Measurements from ENCODE around the gene SCRN2.

The SCRN2 gene

DNA sequence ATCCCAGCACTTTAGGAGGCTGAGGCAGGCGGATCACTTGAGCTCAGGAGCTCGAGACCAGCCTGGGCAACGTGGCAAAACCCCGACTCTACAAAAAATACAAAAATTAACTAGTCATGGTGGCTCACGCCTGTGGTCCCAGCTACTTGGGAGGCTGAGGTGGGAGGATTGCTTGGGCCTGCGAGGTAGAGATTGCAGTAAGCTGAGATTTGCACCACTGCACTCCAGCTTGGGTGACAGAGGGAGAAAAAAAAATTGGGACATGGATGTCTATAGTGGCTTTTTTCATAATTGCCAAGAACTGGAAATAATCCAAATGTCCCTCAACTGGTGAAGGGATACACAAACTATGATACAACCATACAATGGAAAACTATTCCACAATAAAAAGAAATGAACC is 48.1 kb downstream of the SCRN2 start:
- TF ChIP-seq, protein P1, sequence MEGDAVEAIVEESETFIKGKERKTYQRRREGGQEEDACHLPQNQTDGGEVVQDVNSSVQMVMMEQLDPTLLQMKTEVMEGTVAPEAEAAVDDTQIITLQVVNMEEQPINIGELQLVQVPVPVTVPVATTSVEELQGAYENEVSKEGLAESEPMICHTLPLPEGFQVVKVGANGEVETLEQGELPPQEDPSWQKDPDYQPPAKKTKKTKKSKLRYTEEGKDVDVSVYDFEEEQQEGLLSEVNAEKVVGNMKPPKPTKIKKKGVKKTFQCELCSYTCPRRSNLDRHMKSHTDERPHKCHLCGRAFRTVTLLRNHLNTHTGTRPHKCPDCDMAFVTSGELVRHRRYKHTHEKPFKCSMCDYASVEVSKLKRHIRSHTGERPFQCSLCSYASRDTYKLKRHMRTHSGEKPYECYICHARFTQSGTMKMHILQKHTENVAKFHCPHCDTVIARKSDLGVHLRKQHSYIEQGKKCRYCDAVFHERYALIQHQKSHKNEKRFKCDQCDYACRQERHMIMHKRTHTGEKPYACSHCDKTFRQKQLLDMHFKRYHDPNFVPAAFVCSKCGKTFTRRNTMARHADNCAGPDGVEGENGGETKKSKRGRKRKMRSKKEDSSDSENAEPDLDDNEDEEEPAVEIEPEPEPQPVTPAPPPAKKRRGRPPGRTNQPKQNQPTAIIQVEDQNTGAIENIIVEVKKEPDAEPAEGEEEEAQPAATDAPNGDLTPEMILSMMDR (conservative IDR thresholded peaks at IDR 0.05; ENCODE audit: low read length): no peak
- DNase-seq (ENCODE audit: low read depth): no peak
- H3K4me3 ChIP-seq (ENCODE audit: low read length): no peak overlapping the region

DNA sequence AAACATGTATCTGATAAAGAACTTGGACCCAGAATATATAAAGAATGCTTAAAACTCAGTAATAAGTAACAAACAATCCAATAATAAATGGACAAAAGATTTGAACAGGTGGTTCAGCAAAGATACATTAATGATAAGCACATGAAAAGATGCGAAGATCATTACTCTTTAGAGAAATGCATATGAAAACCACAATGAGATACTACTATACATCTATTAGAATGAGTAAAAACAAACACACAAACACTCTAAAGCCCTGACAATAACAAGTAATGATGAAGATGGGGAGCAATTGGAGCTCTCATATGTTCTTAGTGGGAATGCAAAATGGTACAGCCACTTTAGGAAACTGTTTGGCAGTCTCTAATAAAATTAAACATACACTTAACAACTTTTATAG is 48.6 kb downstream of the SCRN2 start:
- no peak overlapping the region for H3K4me3 ChIP-seq (ENCODE audit: low read length)
- no peak for DNase-seq (ENCODE audit: low read depth)
- TF ChIP-seq, protein P1 (conservative IDR thresholded peaks at IDR 0.05; ENCODE audit: low read length): no peak

DNA sequence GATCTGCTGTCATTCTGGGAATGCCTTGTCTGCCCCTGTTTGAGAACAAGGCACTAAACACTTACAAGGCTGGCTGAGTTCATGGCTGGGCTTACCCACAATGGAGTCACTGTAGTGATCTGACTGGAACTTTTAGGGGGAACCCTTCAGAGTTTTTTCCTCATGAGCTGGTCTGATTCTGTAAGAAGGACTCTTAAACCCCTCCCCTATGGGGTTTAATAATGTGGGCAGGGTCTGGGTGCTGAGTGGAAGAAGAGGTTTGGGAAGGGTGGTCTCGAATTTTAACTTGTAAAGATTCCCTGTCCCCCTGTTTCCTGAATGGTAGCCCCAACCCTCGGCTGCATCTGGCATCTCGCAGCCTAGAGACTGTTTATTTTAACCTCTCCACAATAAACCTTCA is 50.0 kb downstream of the SCRN2 start:
- H3K4me3 ChIP-seq (ENCODE audit: low read length): no peak overlapping the region
- no peak for DNase-seq (ENCODE audit: low read depth)
- TF ChIP-seq, protein P1 (conservative IDR thresholded peaks at IDR 0.05; ENCODE audit: low read length): no peak

DNA sequence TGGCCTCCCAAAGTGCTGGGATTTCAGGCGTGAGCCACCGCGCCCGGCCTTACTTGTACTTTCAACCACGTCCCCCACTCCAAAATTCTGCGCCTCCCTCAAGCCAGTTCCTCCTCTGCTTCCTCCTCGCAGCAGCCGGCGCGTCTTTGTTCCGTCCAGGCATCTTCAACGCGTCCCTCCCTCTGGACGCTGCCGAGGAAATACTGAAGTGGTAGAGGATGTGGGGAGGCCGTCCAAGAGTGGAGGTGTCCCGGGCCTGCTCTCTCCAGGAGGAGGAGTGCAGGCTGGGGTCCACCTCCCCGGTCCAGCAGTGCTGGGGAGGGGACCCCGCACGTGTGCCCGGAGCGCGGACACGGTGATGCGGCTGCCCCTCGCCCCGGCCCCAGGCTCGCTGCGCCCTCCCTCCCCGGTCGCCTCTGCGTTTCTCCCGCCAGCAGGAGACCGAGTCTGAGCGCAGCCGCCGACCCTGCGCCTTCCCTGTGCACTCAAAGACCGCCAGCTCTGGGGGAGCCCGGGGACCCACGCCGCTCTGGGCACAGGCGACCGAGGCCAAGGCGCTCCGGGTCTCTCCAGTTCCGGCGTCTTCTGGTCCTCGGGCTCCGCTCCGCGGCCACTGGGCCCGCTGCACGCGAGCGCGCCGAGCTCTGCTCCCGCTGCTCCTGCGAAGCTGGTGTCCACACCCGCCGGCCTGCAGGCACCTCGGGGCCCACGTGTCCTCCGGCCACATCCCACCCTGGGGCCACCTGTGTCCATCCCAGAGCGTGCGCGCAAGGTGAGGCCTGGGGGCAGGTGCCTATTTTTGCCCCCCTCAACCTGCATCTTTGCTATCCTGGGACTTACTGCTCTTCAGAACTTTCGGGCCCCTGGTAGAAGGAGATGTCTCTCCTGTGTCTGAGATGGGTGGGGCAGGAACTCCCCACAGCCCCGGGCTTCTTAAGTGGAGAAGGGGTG is 51.2 kb downstream of the SCRN2 start:
- TF ChIP-seq, protein P1 (conservative IDR thresholded peaks at IDR 0.05; ENCODE audit: low read length): peak; percentile 54
- peak; percentile 42 for DNase-seq (ENCODE audit: low read depth)
- peak overlapping the region; percentile 40 for H3K4me3 ChIP-seq (ENCODE audit: low read length)

All from AG10803 (cell line).